Natural killer cell treated with Interleukin-12 subunit alpha and Interleukin-12 subunit beta and Interleukin-15 and Interleukin-18, amount 100 ng/mL, for 72 hours (primary cell): Measurements from ENCODE around the gene HDAC9. TPM values are rescaled to one million over a fixed set of nuclear protein-coding genes. Genes with fewer than 3 reads are reported as not detected.

ENCODE experiments used
- ATAC-seq, 2 donors: fragments of 150-1000 bp; cut with Tn5 transposase in 1 of 2; sonication (Bioruptor Pico), chemical (Tn5 transposase) in 1 of 2; 2 replicates each; pipeline ENCODE4 v1.10.0; 2021
- DNase-seq: peaks from one replicate; pipeline ENCODE4 v3.0.0; 2022; ENCODE audit warnings: low spot score
- H3K27ac Mint-ChIP-seq, 2 donors: 1 replicate in 1 of 2; 2 replicates in 1 of 2; pipeline ENCODE4 v1.8.0; 2022; ENCODE audit warnings: mixed read lengths in 2 of 2, mild to moderate bottlenecking in 1 of 2, moderate library complexity in 1 of 2
- H3K27me3 Mint-ChIP-seq, 2 donors: 1 replicate in 1 of 2; 2 replicates in 1 of 2; pipeline ENCODE4 v1.8.0; 2022; ENCODE audit warnings: mixed read lengths in 2 of 2
- H3K36me3 Mint-ChIP-seq: one replicate; pipeline ENCODE4 v1.8.0; 2022; ENCODE audit warnings: mixed read lengths
- H3K4me1 Mint-ChIP-seq, 2 donors: 1 replicate in 1 of 2; 2 replicates in 1 of 2; pipeline ENCODE4 v1.8.0; 2022; ENCODE audit warnings: low read depth in 2 of 2, mixed read lengths in 2 of 2, mild to moderate bottlenecking in 1 of 2
- H3K4me3 Mint-ChIP-seq: one replicate; pipeline ENCODE4 v1.8.0; 2022; ENCODE audit warnings: mixed read lengths
- H3K9me3 Mint-ChIP-seq: 2 replicates; pipeline ENCODE4 v1.8.0; 2022; ENCODE audit warnings: mixed read lengths
- total RNA-seq, 2 donors: library from RNA; stranded (reverse); gene quantifications; one replicate each; pipeline ENCODE4 v1.2.3, GENCODE V29; 2022

Gene HDAC9
- total RNA-seq, 2 donors from 2014 or later: 9.9 to 15.0 TPM

- Mint-ChIP-seq H3K27ac (no peak overlapping the region), H3K4me3 (no peak overlapping the region), H3K9me3 (no peaks in the 10 kb centered on the region), H3K27me3 (no peaks in the 10 kb centered on the region), H3K4me1 (no peaks in the 10 kb centered on the region), H3K36me3 (no peaks in the 10 kb centered on the region)
- ATAC-seq: no peak
- DNase-seq: no peak
These were observed 261.0 kb downstream of the HDAC9 start for GRCh38 chr7:18756378-18757050.

GRCh38 chr7:18760046-18760445 lies 264.5 kb downstream of the HDAC9 start:
- no peak for ATAC-seq
- no peaks in the 10 kb centered on the region for H3K36me3 Mint-ChIP-seq
- H3K27ac Mint-ChIP-seq: no peak overlapping the region
- H3K9me3 Mint-ChIP-seq: no peaks in the 10 kb centered on the region
- H3K4me1 Mint-ChIP-seq: no peaks in the 10 kb centered on the region
- no peaks in the 10 kb centered on the region for H3K27me3 Mint-ChIP-seq
- H3K4me3 Mint-ChIP-seq: no peak overlapping the region
- DNase-seq: no peak

- no peak for DNase-seq
- Mint-ChIP-seq H3K4me1 (no peaks in the 10 kb centered on the region), H3K9me3 (no peaks in the 10 kb centered on the region), H3K4me3 (no peak overlapping the region), H3K36me3 (no peaks in the 10 kb centered on the region), H3K27me3 (no peaks in the 10 kb centered on the region), H3K27ac (no peak overlapping the region)
- no peak for ATAC-seq
These were observed 265.3 kb downstream of the HDAC9 start for GRCh38 chr7:18760631-18761445.

GRCh38 chr7:18762189-18762588 lies 266.6 kb downstream of the HDAC9 start:
- H3K36me3 Mint-ChIP-seq: no peaks in the 10 kb centered on the region
- H3K27ac Mint-ChIP-seq: no peak overlapping the region
- ATAC-seq: no peak
- no peak overlapping the region for H3K4me3 Mint-ChIP-seq
- H3K9me3 Mint-ChIP-seq: no peaks in the 10 kb centered on the region
- no peaks in the 10 kb centered on the region for H3K27me3 Mint-ChIP-seq
- no peak for DNase-seq
- no peaks in the 10 kb centered on the region for H3K4me1 Mint-ChIP-seq

DNA sequence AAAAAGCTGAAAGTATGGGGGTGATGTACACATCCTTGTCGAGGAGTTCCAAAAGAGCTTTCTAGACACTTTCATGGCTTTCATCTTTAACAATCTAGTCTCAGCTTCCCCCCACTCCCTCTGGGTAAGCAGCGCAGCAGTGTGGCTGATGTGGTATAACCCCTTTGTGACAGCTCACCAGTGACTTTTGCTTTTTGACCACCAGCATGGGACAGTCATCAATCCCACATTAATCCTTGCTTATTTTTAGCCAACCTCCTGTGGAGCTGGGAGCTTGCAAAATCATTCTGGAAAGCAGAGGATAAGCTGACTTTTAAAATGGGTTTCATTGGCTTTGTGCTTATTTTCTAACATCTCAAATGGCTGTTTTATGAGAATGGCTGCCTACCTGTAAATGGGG lies 272.7 kb downstream of the HDAC9 start:
- Mint-ChIP-seq H3K4me1 (peaks cover 0 to 3% of the 10 kb centered on the region in 2 donors), H3K27me3 (no peaks in the 10 kb centered on the region), H3K36me3 (no peaks in the 10 kb centered on the region), H3K27ac (no peak overlapping the region), H3K4me3 (no peak overlapping the region), H3K9me3 (no peaks in the 10 kb centered on the region)
- ATAC-seq (no peak), DNase-seq (no peak)

- Mint-ChIP-seq H3K4me1 (peaks cover 0 to 3% of the 10 kb centered on the region in 2 donors), H3K36me3 (no peaks in the 10 kb centered on the region), H3K27me3 (no peaks in the 10 kb centered on the region), H3K4me3 (no peak overlapping the region), H3K27ac (no peak overlapping the region), H3K9me3 (no peaks in the 10 kb centered on the region)
- ATAC-seq (peak in 1 of 2 donors; percentile 24), DNase-seq (no peak)
These were observed 274.7 kb downstream of the HDAC9 start for GRCh38 chr7:18770154-18770811.

DNA sequence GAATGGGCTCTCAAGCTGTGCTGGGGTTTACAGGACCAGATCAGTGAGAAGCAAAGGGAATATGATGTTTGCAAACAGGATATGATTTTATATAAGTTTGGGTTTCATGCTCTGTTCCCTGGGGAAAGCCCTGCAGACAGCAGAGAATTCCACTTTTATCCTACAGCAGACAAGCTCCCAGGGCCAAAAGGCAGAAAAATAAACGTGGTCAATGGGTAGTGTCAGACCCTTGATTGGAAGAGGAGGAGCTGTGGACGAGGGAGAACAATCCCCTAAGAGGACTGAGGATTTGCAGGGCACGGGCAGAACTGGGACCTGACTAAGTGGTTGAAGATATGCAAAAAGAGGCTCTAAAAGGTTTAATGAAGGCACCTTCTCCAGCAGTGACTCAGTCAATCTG lies 275.3 kb downstream of the HDAC9 start:
- Mint-ChIP-seq H3K4me3 (no peak overlapping the region), H3K27ac (no peak overlapping the region), H3K4me1 (peaks cover 0 to 3% of the 10 kb centered on the region in 2 donors), H3K9me3 (no peaks in the 10 kb centered on the region), H3K27me3 (no peaks in the 10 kb centered on the region), H3K36me3 (no peaks in the 10 kb centered on the region)
- DNase-seq (no peak), ATAC-seq (no peak)

DNA sequence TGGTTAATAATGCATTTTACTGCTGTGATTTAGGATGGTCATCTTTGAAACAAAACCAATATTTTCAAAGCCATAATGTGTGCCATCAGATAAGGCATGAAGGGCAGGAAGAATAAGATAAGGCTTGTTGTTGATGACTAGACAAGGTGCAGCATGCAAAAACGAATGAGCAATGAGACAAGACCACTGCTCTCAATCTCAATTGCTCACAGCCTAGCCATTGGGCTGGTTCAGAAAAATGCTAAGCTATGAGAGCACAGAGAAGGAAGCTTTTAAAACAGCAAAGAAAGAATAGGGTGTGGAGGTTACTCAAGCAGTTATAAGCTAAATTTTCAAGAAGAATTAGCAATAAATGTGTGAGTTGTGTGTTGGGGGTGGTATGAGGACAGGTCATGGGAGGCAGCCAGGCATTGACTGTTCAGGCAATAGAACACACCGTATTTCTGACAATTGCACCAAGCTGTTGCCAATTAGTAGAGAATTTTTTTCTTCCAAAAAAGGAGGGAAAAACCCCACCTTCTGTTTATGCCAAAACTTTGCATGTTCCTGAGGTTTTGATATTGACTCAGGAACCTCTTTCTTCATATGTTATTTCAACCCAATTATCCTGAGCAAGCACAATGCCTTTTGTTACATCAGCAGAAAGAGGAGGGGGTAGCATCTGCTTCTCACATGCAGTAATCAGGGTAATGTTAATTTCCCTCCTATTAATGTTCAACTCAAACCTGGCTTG lies 276.5 kb downstream of the HDAC9 start:
- ATAC-seq (no peak), DNase-seq (no peak)
- Mint-ChIP-seq H3K36me3 (no peaks in the 10 kb centered on the region), H3K4me3 (no peak overlapping the region), H3K4me1 (peaks cover 0 to 3% of the 10 kb centered on the region in 2 donors), H3K9me3 (peaks cover 3% of the 10 kb centered on the region), H3K27ac (no peak overlapping the region), H3K27me3 (no peaks in the 10 kb centered on the region)

DNA sequence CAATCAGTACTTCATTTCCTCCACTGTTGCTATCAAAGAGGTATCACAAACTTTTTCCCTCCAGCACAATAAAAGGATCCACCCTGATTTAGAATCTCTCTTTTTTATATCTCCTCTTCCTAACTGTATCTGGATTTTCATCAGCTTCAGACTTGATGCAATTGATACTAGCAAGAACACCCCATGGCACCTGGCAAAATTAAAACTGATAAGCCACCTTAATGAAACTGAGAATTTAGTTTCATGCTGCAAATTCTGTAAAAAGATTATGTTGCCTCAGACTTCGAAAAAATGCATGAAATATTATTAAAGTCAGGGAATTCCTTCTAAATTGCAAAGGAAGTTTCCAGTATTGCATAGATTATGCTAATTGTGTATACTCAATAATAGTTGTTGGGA lies 277.0 kb downstream of the HDAC9 start:
- H3K4me1 Mint-ChIP-seq: peaks cover 0 to 3% of the 10 kb centered on the region in 2 donors

GRCh38 chr7:18777314-18777713 lies 281.8 kb downstream of the HDAC9 start:
- peaks cover 3% of the 10 kb centered on the region for H3K9me3 Mint-ChIP-seq
- no peaks in the 10 kb centered on the region for H3K4me1 Mint-ChIP-seq
- H3K36me3 Mint-ChIP-seq: no peaks in the 10 kb centered on the region
- DNase-seq (no peak), ATAC-seq (no peak)
- H3K27me3 Mint-ChIP-seq: no peaks in the 10 kb centered on the region
- no peak overlapping the region for H3K27ac Mint-ChIP-seq
- H3K4me3 Mint-ChIP-seq: no peak overlapping the region

More for the DNA sequence above, 277.0 kb downstream of the HDAC9 start:
- no peak for DNase-seq
- no peak for ATAC-seq
- Mint-ChIP-seq H3K4me3 (no peak overlapping the region), H3K27me3 (no peaks in the 10 kb centered on the region), H3K9me3 (peaks cover 3% of the 10 kb centered on the region), H3K36me3 (no peaks in the 10 kb centered on the region), H3K27ac (no peak overlapping the region)

GRCh38 chr7:18778594-18778993 lies 283.0 kb downstream of the HDAC9 start:
- H3K4me3 Mint-ChIP-seq: no peak overlapping the region
- H3K27me3 Mint-ChIP-seq: no peaks in the 10 kb centered on the region
- no peak for DNase-seq
- no peaks in the 10 kb centered on the region for H3K36me3 Mint-ChIP-seq
- H3K4me1 Mint-ChIP-seq: no peaks in the 10 kb centered on the region
- H3K9me3 Mint-ChIP-seq: peaks cover 3% of the 10 kb centered on the region
- H3K27ac Mint-ChIP-seq: no peak overlapping the region
- no peak for ATAC-seq

DNA sequence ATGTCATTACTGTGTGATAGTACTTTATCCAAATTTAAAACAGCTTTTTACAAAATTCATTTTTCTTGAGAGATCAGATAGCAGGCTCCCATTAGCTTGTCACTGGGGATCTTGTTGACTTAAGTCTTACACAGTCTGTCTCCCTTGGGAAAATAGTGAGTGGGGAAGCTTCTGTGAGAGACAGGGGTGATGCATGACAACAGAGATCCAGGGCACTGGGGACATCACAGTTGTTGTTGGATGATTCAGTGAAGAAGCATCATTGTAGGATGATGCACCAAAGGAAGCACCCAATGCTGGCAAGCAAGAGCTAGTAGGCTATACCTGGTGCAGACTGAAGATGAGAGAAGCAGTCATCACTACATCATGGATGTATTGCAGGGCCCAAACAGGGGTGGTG lies 284.7 kb downstream of the HDAC9 start:
- Mint-ChIP-seq H3K27me3 (no peaks in the 10 kb centered on the region), H3K27ac (no peak overlapping the region), H3K36me3 (no peaks in the 10 kb centered on the region), H3K9me3 (peaks cover 3% of the 10 kb centered on the region), H3K4me3 (no peak overlapping the region), H3K4me1 (no peaks in the 10 kb centered on the region)
- ATAC-seq (no peak), DNase-seq (no peak)

- H3K4me1 Mint-ChIP-seq: no peaks in the 10 kb centered on the region
- peaks cover 3% of the 10 kb centered on the region for H3K9me3 Mint-ChIP-seq
- no peaks in the 10 kb centered on the region for H3K27me3 Mint-ChIP-seq
- H3K36me3 Mint-ChIP-seq: no peaks in the 10 kb centered on the region
- ATAC-seq: no peak
- no peak overlapping the region for H3K4me3 Mint-ChIP-seq
- DNase-seq: no peak
- no peak overlapping the region for H3K27ac Mint-ChIP-seq
These were observed 285.4 kb downstream of the HDAC9 start for GRCh38 chr7:18780938-18781337.
